SK-N-SH (cell line): ENCODE data around the gene ARAP3.

ENCODE experiments used
- CTCF ChIP-seq: fragments of 200-600 bp; sonication (generic); IDR thresholded peaks from 2 replicates; pipeline ENCODE4 v1.6.1; 2017; ENCODE audit warnings: antibody characterized with exemption, mild to moderate bottlenecking, moderate library complexity
- EP300 ChIP-seq, 2 experiments: IDR thresholded peaks; 2 replicates each; pipeline versions ENCODE4 v1.4.0 to v1.6.1; 2012; ENCODE audit warnings: borderline replicate concordance in 1 of 2, low read depth in 1 of 2, low read length in 1 of 2
- EZH2phosphoT487 ChIP-seq: fragments of 200-600 bp; sonication (generic); IDR thresholded peaks from 2 replicates; pipeline ENCODE4 v1.6.1; 2017; ENCODE audit warnings: low read depth, mixed run types, mild to moderate bottlenecking, antibody characterized with exemption, moderate library complexity, borderline replicate concordance
- NRF1 ChIP-seq: IDR thresholded peaks from 2 replicates; pipeline ENCODE4 v1.6.1; 2012; ENCODE audit warnings: low read depth, mild to moderate bottlenecking, low read length
- POLR2AphosphoS5 ChIP-seq: IDR thresholded peaks from 2 replicates; pipeline ENCODE4 v1.6.1; 2012; ENCODE audit warnings: low read depth, low read length
- TEAD4 ChIP-seq: IDR thresholded peaks from 2 replicates; pipeline ENCODE4 v1.4.0; 2012; ENCODE audit warnings: mild to moderate bottlenecking, borderline replicate concordance; ENCODE audit not compliant: insufficient read depth
- TF ChIP-seq, protein P1 (sequence below): IDR thresholded peaks from 2 replicates; pipeline ENCODE4 v1.6.1; 2012; ENCODE audit warnings: mild to moderate bottlenecking, low read depth, low read length, moderate library complexity

GRCh38 chr5:141701360-141702119, 19.5 kb upstream of the ARAP3 start:
- no peak for TF ChIP-seq TEAD4
- TF ChIP-seq, protein P1, sequence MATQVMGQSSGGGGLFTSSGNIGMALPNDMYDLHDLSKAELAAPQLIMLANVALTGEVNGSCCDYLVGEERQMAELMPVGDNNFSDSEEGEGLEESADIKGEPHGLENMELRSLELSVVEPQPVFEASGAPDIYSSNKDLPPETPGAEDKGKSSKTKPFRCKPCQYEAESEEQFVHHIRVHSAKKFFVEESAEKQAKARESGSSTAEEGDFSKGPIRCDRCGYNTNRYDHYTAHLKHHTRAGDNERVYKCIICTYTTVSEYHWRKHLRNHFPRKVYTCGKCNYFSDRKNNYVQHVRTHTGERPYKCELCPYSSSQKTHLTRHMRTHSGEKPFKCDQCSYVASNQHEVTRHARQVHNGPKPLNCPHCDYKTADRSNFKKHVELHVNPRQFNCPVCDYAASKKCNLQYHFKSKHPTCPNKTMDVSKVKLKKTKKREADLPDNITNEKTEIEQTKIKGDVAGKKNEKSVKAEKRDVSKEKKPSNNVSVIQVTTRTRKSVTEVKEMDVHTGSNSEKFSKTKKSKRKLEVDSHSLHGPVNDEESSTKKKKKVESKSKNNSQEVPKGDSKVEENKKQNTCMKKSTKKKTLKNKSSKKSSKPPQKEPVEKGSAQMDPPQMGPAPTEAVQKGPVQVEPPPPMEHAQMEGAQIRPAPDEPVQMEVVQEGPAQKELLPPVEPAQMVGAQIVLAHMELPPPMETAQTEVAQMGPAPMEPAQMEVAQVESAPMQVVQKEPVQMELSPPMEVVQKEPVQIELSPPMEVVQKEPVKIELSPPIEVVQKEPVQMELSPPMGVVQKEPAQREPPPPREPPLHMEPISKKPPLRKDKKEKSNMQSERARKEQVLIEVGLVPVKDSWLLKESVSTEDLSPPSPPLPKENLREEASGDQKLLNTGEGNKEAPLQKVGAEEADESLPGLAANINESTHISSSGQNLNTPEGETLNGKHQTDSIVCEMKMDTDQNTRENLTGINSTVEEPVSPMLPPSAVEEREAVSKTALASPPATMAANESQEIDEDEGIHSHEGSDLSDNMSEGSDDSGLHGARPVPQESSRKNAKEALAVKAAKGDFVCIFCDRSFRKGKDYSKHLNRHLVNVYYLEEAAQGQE = no peak
- TF ChIP-seq NRF1 = no peak
- no peak for TF ChIP-seq EZH2phosphoT487
- no peak for TF ChIP-seq EP300 (IDR thresholded peaks at IDR 0.05; ENCODE audit: borderline replicate concordance in 1 of 2, low read depth in 1 of 2, low read length in 1 of 2)
- TF ChIP-seq CTCF = no peak
- TF ChIP-seq POLR2AphosphoS5 = no peak
